Caco-2 (cell line): ENCODE data around the gene PRPF18. TPM values are rescaled to one million over a fixed set of nuclear protein-coding genes. Genes with fewer than 3 reads are reported as not detected.

Experiments
- BruUV-seq: library from RNA; stranded (reverse); fragments of 400-500 nt; replicated peaks from 2 replicates; lab custom pipeline; 2021; lab: Mats Ljungman, UMichigan
- CTCF ChIA-PET: fragments of 300-600 bp; sonication (Branson Sonifier 250); formaldehyde crosslinking; loops from one replicate; lab custom pipeline; 2022; ENCODE audit warnings: antibody characterized with exemption; lab: Charles Lee
- POLR2A ChIA-PET: fragments of 300-600 bp; sonication (Branson Sonifier 250); formaldehyde crosslinking; loops from one replicate; lab custom pipeline; 2022; ENCODE audit warnings: antibody characterized with exemption; lab: Charles Lee
- DNase-seq, 2 experiments: peaks; one replicate each; pipeline versions ENCODE4 v3.0.0 to v3.0.0-alpha.2; 2020 to 2022
- H3K27me3 ChIP-seq: replicated peaks from 2 replicates; pipeline ENCODE4 v1.6.0; 2011; ENCODE audit warnings: low read length; ENCODE audit not compliant: control insufficient read depth, insufficient read depth
- H3K36me3 ChIP-seq: 2 replicates; pipeline ENCODE4 v1.5.1; 2011; ENCODE audit warnings: low read length; ENCODE audit not compliant: control insufficient read depth, insufficient read depth
- H3K4me1 ChIP-seq: fragments of 250-450 bp; sonication (Bioruptor Pico); 2 replicates; pipeline ENCODE4 v1.5.1; 2020; ENCODE audit warnings: mild to moderate bottlenecking
- H3K4me3 ChIP-seq: 2 replicates; pipeline ENCODE4 v1.5.1; 2011; ENCODE audit warnings: low read depth, mild to moderate bottlenecking, control low read depth, low read length
- H3K9me3 ChIP-seq: fragments of 250-450 bp; sonication (Bioruptor Pico); 2 replicates; pipeline ENCODE4 v1.5.1; 2020; ENCODE audit warnings: mild to moderate bottlenecking, moderate library complexity
- H3K27ac Mint-ChIP-seq: one replicate; pipeline ENCODE4 v1.8.0; 2022; ENCODE audit warnings: mixed read lengths; ENCODE audit not compliant: unreplicated experiment
- H3K27me3 Mint-ChIP-seq: one replicate; pipeline ENCODE4 v1.8.0; 2022; ENCODE audit warnings: mixed read lengths; ENCODE audit not compliant: insufficient read depth, unreplicated experiment
- H3K36me3 Mint-ChIP-seq: one replicate; pipeline ENCODE4 v1.8.0; 2022; ENCODE audit warnings: mild to moderate bottlenecking, mixed read lengths; ENCODE audit not compliant: insufficient read depth, unreplicated experiment
- H3K4me1 Mint-ChIP-seq: one replicate; pipeline ENCODE4 v1.8.0; 2022; ENCODE audit warnings: low read depth, mixed read lengths; ENCODE audit not compliant: unreplicated experiment
- H3K4me3 Mint-ChIP-seq: one replicate; pipeline ENCODE4 v1.8.0; 2022; ENCODE audit warnings: mild to moderate bottlenecking, moderate library complexity, mixed read lengths; ENCODE audit not compliant: unreplicated experiment
- H3K9me3 Mint-ChIP-seq: one replicate; pipeline ENCODE4 v1.8.0; 2022; ENCODE audit warnings: mixed read lengths; ENCODE audit not compliant: unreplicated experiment
- CTCF ChIP-seq, 2 experiments: fragments of 200-600 bp in 1 of 2; IDR thresholded peaks; 1 replicate in 1 of 2; 2 replicates in 1 of 2; pipeline versions ENCODE4 v1.5.1 to v1.8.0; 2011 to 2022; ENCODE audit warnings: antibody characterized with exemption in 1 of 2, control low read depth in 1 of 2, inconsistent platforms in 1 of 2, low read depth in 1 of 2, low read length in 1 of 2, mild to moderate bottlenecking in 1 of 2, moderate library complexity in 1 of 2; ENCODE audit not compliant: insufficient read depth in 1 of 2, severe bottlenecking in 1 of 2, unreplicated experiment in 1 of 2
- intact Hi-C: fragments of 100-400 bp; cut with micrococcal nuclease; formaldehyde crosslinking; loops from one replicate; pipeline ENCODE4 v1.10.0; 2022; ENCODE audit not compliant: unreplicated experiment
- total RNA-seq: library from RNA; stranded (reverse); gene quantifications from 2 replicates; pipeline ENCODE4 v1.2.3, GENCODE V29; 2022

PRPF18 gene
- total RNA-seq, 1 experiment from 2014 or later: 31.0 TPM

- ChIA-PET POLR2A (no interaction called here), CTCF (no interaction called here)
- Mint-ChIP-seq H3K36me3 (peaks cover 12% of the 10 kb centered on the region), H3K4me3 (no peak overlapping the region), H3K9me3 (no peaks in the 10 kb centered on the region), H3K27ac (no peak overlapping the region), H3K4me1 (no peaks in the 10 kb centered on the region), H3K27me3 (peaks cover 2% of the 10 kb centered on the region)
- H3K4me3 ChIP-seq: no peak overlapping the region
- H3K4me1 ChIP-seq: no peaks in the 10 kb centered on the region
- H3K27me3 ChIP-seq: no peaks in the 10 kb centered on the region
- no peak for DNase-seq
- TF ChIP-seq CTCF (IDR thresholded peaks at IDR 0.05; ENCODE audit: insufficient read depth in 1 of 2, low read depth in 1 of 2, low read length in 1 of 2, severe bottlenecking in 1 of 2, unreplicated experiment in 1 of 2): no peak
- no TSS peak for BruUV-seq
- no peaks in the 10 kb centered on the region for H3K36me3 ChIP-seq
- H3K9me3 ChIP-seq: no peaks in the 10 kb centered on the region
- intact Hi-C loops: loop anchor here (5.0 kb wide), 1 partner anchor 62 kb away; the partner anchor contains the start of gene BEND7
Observed at GRCh38 chr10:13589316-13589715, 2.6 kb downstream of the PRPF18 start.

GRCh38 chr10:13590886-13591285 is 4.1 kb downstream of the PRPF18 start:
- H3K36me3 Mint-ChIP-seq: peaks cover 12% of the 10 kb centered on the region
- intact Hi-C loops: no loop called here
- H3K4me3 ChIP-seq: no peak overlapping the region
- no peak for DNase-seq
- BruUV-seq: no TSS peak
- no peak overlapping the region for H3K27ac Mint-ChIP-seq
- no peaks in the 10 kb centered on the region for H3K9me3 ChIP-seq
- ChIA-PET POLR2A (no interaction called here), CTCF (interaction anchor here (0.7 kb wide), 1 partner anchor 16 kb away, joined by 4 read pairs; no protein-coding TSS in a partner anchor)
- H3K36me3 ChIP-seq: no peaks in the 10 kb centered on the region
- no peaks in the 10 kb centered on the region for H3K27me3 Mint-ChIP-seq
- TF ChIP-seq CTCF (IDR thresholded peaks at IDR 0.05; ENCODE audit: insufficient read depth in 1 of 2, low read depth in 1 of 2, low read length in 1 of 2, severe bottlenecking in 1 of 2, unreplicated experiment in 1 of 2): no peak
- no peaks in the 10 kb centered on the region for H3K27me3 ChIP-seq
- no peaks in the 10 kb centered on the region for H3K4me1 ChIP-seq
- H3K9me3 Mint-ChIP-seq: no peaks in the 10 kb centered on the region
- no peaks in the 10 kb centered on the region for H3K4me1 Mint-ChIP-seq
- H3K4me3 Mint-ChIP-seq: no peak overlapping the region

GRCh38 chr10:13592306-13592705 is 5.5 kb downstream of the PRPF18 start:
- no peaks in the 10 kb centered on the region for H3K4me1 ChIP-seq

More at GRCh38 chr10:13592306-13592705, 5.5 kb downstream of the PRPF18 start:
- BruUV-seq: no TSS peak
- Mint-ChIP-seq H3K36me3 (peaks cover 6% of the 10 kb centered on the region), H3K4me3 (no peak overlapping the region), H3K27me3 (no peaks in the 10 kb centered on the region), H3K4me1 (no peaks in the 10 kb centered on the region), H3K27ac (no peak overlapping the region), H3K9me3 (no peaks in the 10 kb centered on the region)
- H3K9me3 ChIP-seq: no peaks in the 10 kb centered on the region
- H3K4me3 ChIP-seq: no peak overlapping the region
- DNase-seq: no peak
- TF ChIP-seq CTCF (IDR thresholded peaks at IDR 0.05; ENCODE audit: insufficient read depth in 1 of 2, low read depth in 1 of 2, low read length in 1 of 2, severe bottlenecking in 1 of 2, unreplicated experiment in 1 of 2): no peak
- intact Hi-C loops: no loop called here
- ChIA-PET CTCF (interaction anchor here (0.6 kb wide), 1 partner anchor 99 kb away, joined by 4 read pairs; no protein-coding TSS in a partner anchor), POLR2A (no interaction called here)
- no peaks in the 10 kb centered on the region for H3K27me3 ChIP-seq
- no peaks in the 10 kb centered on the region for H3K36me3 ChIP-seq
